Activated CD4-positive, alpha-beta memory T cell treated with anti-CD3 and anti-CD28 coated beads for 36 hours (primary cell): Measurements from ENCODE around the gene ESYT3. TPM values are rescaled to one million over a fixed set of nuclear protein-coding genes. Genes with fewer than 3 reads are reported as not detected.

Experiments used
- CTCF ChIA-PET: fragments of 350-600 bp; sonication (Branson Sonifier 250); formaldehyde crosslinking; loops from one replicate; lab custom pipeline; 2021; ENCODE audit warnings: antibody characterized with exemption, inconsistent platforms; lab: Charles Lee
- POLR2A ChIA-PET: fragments of 350-600 bp; sonication (Branson Sonifier 250); formaldehyde crosslinking; loops from one replicate; lab custom pipeline; 2021; ENCODE audit warnings: antibody characterized with exemption; lab: Charles Lee
- DNase-seq: peaks from one replicate; pipeline ENCODE4 v3.0.0-alpha.2; 2020
- H3K27ac Mint-ChIP-seq: one replicate; pipeline ENCODE4 v1.8.0; 2021; ENCODE audit warnings: mixed read lengths
- H3K27me3 Mint-ChIP-seq: one replicate; pipeline ENCODE4 v1.8.0; 2021; ENCODE audit warnings: mixed read lengths
- H3K36me3 Mint-ChIP-seq: one replicate; pipeline ENCODE4 v1.8.0; 2021; ENCODE audit warnings: mixed read lengths
- H3K4me1 Mint-ChIP-seq: one replicate; pipeline ENCODE4 v1.8.0; 2021; ENCODE audit warnings: low read depth, mixed read lengths
- H3K4me3 Mint-ChIP-seq: one replicate; pipeline ENCODE4 v1.8.0; 2021; ENCODE audit warnings: mild to moderate bottlenecking, mixed read lengths
- H3K9me3 Mint-ChIP-seq: one replicate; pipeline ENCODE4 v1.8.0; 2021; ENCODE audit warnings: mixed read lengths
- intact Hi-C: fragments of 100-400 bp; cut with micrococcal nuclease; formaldehyde crosslinking; loops from one replicate; pipeline ENCODE4 v1.15.1; 2023
- total RNA-seq, 2 experiments: library from RNA; stranded (reverse); gene quantifications; one replicate each; pipeline ENCODE4 v1.2.3, GENCODE V29; 2021

Gene ESYT3
- total RNA-seq, 2 experiments from 2014 or later: 0.17 to 0.19 TPM

GRCh38 chr3:138398791-138399575 lies 35.4 kb upstream of the ESYT3 start:
- no peaks in the 10 kb centered on the region for H3K9me3 Mint-ChIP-seq
- no peaks in the 10 kb centered on the region for H3K36me3 Mint-ChIP-seq
- no peak for DNase-seq
- ChIA-PET POLR2A (no interaction called here), CTCF (interaction anchor here (1.1 kb wide), 1 partner anchor 35 kb away, joined by 3 read pairs; the partner anchor contains the start of gene ESYT3)
- H3K4me1 Mint-ChIP-seq: no peaks in the 10 kb centered on the region
- no peaks in the 10 kb centered on the region for H3K27me3 Mint-ChIP-seq
- intact Hi-C loops: no loop called here
- H3K27ac Mint-ChIP-seq: no peak overlapping the region
- no peak overlapping the region for H3K4me3 Mint-ChIP-seq

GRCh38 chr3:138399766-138400165 lies 34.6 kb upstream of the ESYT3 start:
- ChIA-PET CTCF (interaction anchor here (1.1 kb wide), 1 partner anchor 34 kb away, joined by 3 read pairs; the partner anchor contains the start of gene ESYT3), POLR2A (no interaction called here)
- intact Hi-C loops: no loop called here

GRCh38 chr3:138400651-138401070 lies 33.8 kb upstream of the ESYT3 start:
- H3K36me3 Mint-ChIP-seq: no peaks in the 10 kb centered on the region
- H3K9me3 Mint-ChIP-seq: no peaks in the 10 kb centered on the region
- intact Hi-C loops: no loop called here
- ChIA-PET POLR2A (no interaction called here), CTCF (no interaction called here)
- H3K27ac Mint-ChIP-seq: no peak overlapping the region
- H3K4me1 Mint-ChIP-seq: no peaks in the 10 kb centered on the region
- H3K27me3 Mint-ChIP-seq: no peaks in the 10 kb centered on the region
- DNase-seq: no peak
- H3K4me3 Mint-ChIP-seq: no peak overlapping the region

More at GRCh38 chr3:138399766-138400165, 34.6 kb upstream of the ESYT3 start:
- H3K27me3 Mint-ChIP-seq: no peaks in the 10 kb centered on the region
- H3K4me1 Mint-ChIP-seq: no peaks in the 10 kb centered on the region
- H3K27ac Mint-ChIP-seq: no peak overlapping the region
- no peaks in the 10 kb centered on the region for H3K9me3 Mint-ChIP-seq
- no peaks in the 10 kb centered on the region for H3K36me3 Mint-ChIP-seq
- H3K4me3 Mint-ChIP-seq: no peak overlapping the region
- DNase-seq: no peak

- no peak for DNase-seq
- ChIA-PET CTCF (no interaction called here), POLR2A (no interaction called here)
- Mint-ChIP-seq H3K36me3 (no peaks in the 10 kb centered on the region), H3K27ac (no peak overlapping the region), H3K4me1 (no peaks in the 10 kb centered on the region), H3K4me3 (no peak overlapping the region), H3K9me3 (no peaks in the 10 kb centered on the region), H3K27me3 (peaks cover 2% of the 10 kb centered on the region)
- intact Hi-C loops: no loop called here
Measured at GRCh38 chr3:138401834-138402233, 32.6 kb upstream of the ESYT3 start.

GRCh38 chr3:138404121-138404520 lies 30.3 kb upstream of the ESYT3 start:
- Mint-ChIP-seq H3K27me3 (peaks cover 2% of the 10 kb centered on the region), H3K4me1 (no peaks in the 10 kb centered on the region)
- CTCF ChIA-PET: interaction anchor here (1.1 kb wide), 1 partner anchor 285 kb away, joined by 3 read pairs; no protein-coding TSS in a partner anchor

GRCh38 chr3:138405001-138405400 lies 29.4 kb upstream of the ESYT3 start:
- H3K9me3 Mint-ChIP-seq: no peaks in the 10 kb centered on the region
- ChIA-PET POLR2A (no interaction called here), CTCF (interaction anchor here (1.2 kb wide), 1 partner anchor 12 kb away, joined by 5 read pairs; no protein-coding TSS in a partner anchor)
- no peak overlapping the region for H3K27ac Mint-ChIP-seq
- H3K4me1 Mint-ChIP-seq: no peaks in the 10 kb centered on the region
- DNase-seq: no peak
- no peaks in the 10 kb centered on the region for H3K36me3 Mint-ChIP-seq
- no peak overlapping the region for H3K4me3 Mint-ChIP-seq
- H3K27me3 Mint-ChIP-seq: peaks cover 2% of the 10 kb centered on the region
- intact Hi-C loops: no loop called here

More at GRCh38 chr3:138404121-138404520, 30.3 kb upstream of the ESYT3 start:
- POLR2A ChIA-PET: no interaction called here
- no peaks in the 10 kb centered on the region for H3K36me3 Mint-ChIP-seq
- DNase-seq: no peak
- H3K9me3 Mint-ChIP-seq: no peaks in the 10 kb centered on the region
- H3K4me3 Mint-ChIP-seq: no peak overlapping the region
- H3K27ac Mint-ChIP-seq: no peak overlapping the region
- intact Hi-C loops: no loop called here

- intact Hi-C loops: no loop called here
- no peaks in the 10 kb centered on the region for H3K9me3 Mint-ChIP-seq
- no peak overlapping the region for H3K4me3 Mint-ChIP-seq
- DNase-seq: no peak
- no peaks in the 10 kb centered on the region for H3K36me3 Mint-ChIP-seq
- H3K4me1 Mint-ChIP-seq: no peaks in the 10 kb centered on the region
- POLR2A ChIA-PET: no interaction called here
- CTCF ChIA-PET: interaction anchor here (1.2 kb wide), 1 partner anchor 12 kb away, joined by 5 read pairs; no protein-coding TSS in a partner anchor
- H3K27me3 Mint-ChIP-seq: peaks cover 2% of the 10 kb centered on the region
- H3K27ac Mint-ChIP-seq: no peak overlapping the region
Measured at GRCh38 chr3:138405486-138405885, 28.9 kb upstream of the ESYT3 start.

GRCh38 chr3:138406606-138407005 lies 27.8 kb upstream of the ESYT3 start:
- no peaks in the 10 kb centered on the region for H3K4me1 Mint-ChIP-seq
- intact Hi-C loops: no loop called here
- peaks cover 2% of the 10 kb centered on the region for H3K27me3 Mint-ChIP-seq
- DNase-seq: no peak
- no peaks in the 10 kb centered on the region for H3K36me3 Mint-ChIP-seq
- no peak overlapping the region for H3K4me3 Mint-ChIP-seq
- POLR2A ChIA-PET: no interaction called here
- CTCF ChIA-PET: interaction anchor here (1.5 kb wide), 1 partner anchor 517 kb away, joined by 3 read pairs; no protein-coding TSS in a partner anchor
- no peaks in the 10 kb centered on the region for H3K9me3 Mint-ChIP-seq
- H3K27ac Mint-ChIP-seq: no peak overlapping the region

GRCh38 chr3:138407236-138407907 lies 27.0 kb upstream of the ESYT3 start:
- no peak overlapping the region for H3K27ac Mint-ChIP-seq
- no peaks in the 10 kb centered on the region for H3K36me3 Mint-ChIP-seq
- H3K9me3 Mint-ChIP-seq: no peaks in the 10 kb centered on the region
- ChIA-PET POLR2A (no interaction called here), CTCF (interaction anchor here (1.5 to 2.2 kb wide), 2 partner anchors 10 to 516 kb away, joined by 3 to 14 read pairs; no protein-coding TSS in a partner anchor)
- H3K4me3 Mint-ChIP-seq: no peak overlapping the region
- no peak for DNase-seq
- intact Hi-C loops: no loop called here
- H3K27me3 Mint-ChIP-seq: peaks cover 2% of the 10 kb centered on the region
- H3K4me1 Mint-ChIP-seq: no peaks in the 10 kb centered on the region

GRCh38 chr3:138408751-138409570 lies 25.5 kb upstream of the ESYT3 start:
- POLR2A ChIA-PET: no interaction called here
- no peak for DNase-seq
- Mint-ChIP-seq H3K4me1 (no peaks in the 10 kb centered on the region), H3K9me3 (no peaks in the 10 kb centered on the region), H3K4me3 (no peak overlapping the region), H3K27me3 (peaks cover 2% of the 10 kb centered on the region), H3K27ac (no peak overlapping the region), H3K36me3 (no peaks in the 10 kb centered on the region)
- CTCF ChIA-PET: interaction anchor here (2.2 kb wide), 1 partner anchor 9 kb away, joined by 14 read pairs; no protein-coding TSS in a partner anchor
- intact Hi-C loops: no loop called here

- H3K36me3 Mint-ChIP-seq: no peaks in the 10 kb centered on the region
- ChIA-PET CTCF (interaction anchor here (0.6 to 1.7 kb wide), 3 partner anchors 503 to 968 kb away, joined by 3 to 7 read pairs (median 4); no protein-coding TSS in a partner anchor), POLR2A (no interaction called here)
- H3K4me3 Mint-ChIP-seq: no peak overlapping the region
- intact Hi-C loops: loop anchor here (10.0 kb wide), 1 partner anchor 228 kb away; the partner anchor contains the start of gene ARMC8
- no peak for DNase-seq
- no peaks in the 10 kb centered on the region for H3K4me1 Mint-ChIP-seq
- H3K27me3 Mint-ChIP-seq: peaks cover 3% of the 10 kb centered on the region
- no peaks in the 10 kb centered on the region for H3K9me3 Mint-ChIP-seq
- no peak overlapping the region for H3K27ac Mint-ChIP-seq
Measured at GRCh38 chr3:138412821-138413551, 21.4 kb upstream of the ESYT3 start.
